GM12801 (cell line): Measurements from ENCODE around the gene TAF4.

Experiments
- CTCF ChIP-seq: IDR thresholded peaks from one replicate; pipeline ENCODE4 v1.5.1; 2011; ENCODE audit warnings: control low read depth; ENCODE audit not compliant: insufficient read length; ENCODE audit errors: extremely low read depth

The TAF4 gene

GRCh38 chr20:61927193-61927825, 138.4 kb downstream of the TAF4 start:
- no peak for TF ChIP-seq CTCF

- TF ChIP-seq CTCF = no peak
Measured at GRCh38 chr20:61926796-61927192, 138.9 kb downstream of the TAF4 start.

- no peak for TF ChIP-seq CTCF
Measured at GRCh38 chr20:61926253-61926613, 139.4 kb downstream of the TAF4 start.

- no peak for TF ChIP-seq CTCF
Measured at GRCh38 chr20:61925555-61926252, 140.0 kb downstream of the TAF4 start.

- TF ChIP-seq CTCF = no peak
Measured at GRCh38 chr20:61924858-61925554, 140.7 kb downstream of the TAF4 start.
